Vagina (tissue), 2 donors: Measurements from ENCODE around the gene SH3BP2.
A peak's percentile ranks its signal among the peaks of the same experiment; 100 is the strongest.

Source experiments
- CTCF ChIP-seq, 3 experiments: fragments of 450-650 bp in 2 of 3; fragments of 200-600 bp in 1 of 3; sonication (generic) in 1 of 3; IDR thresholded peaks; one replicate each; pipeline ENCODE4 v1.5.1; 2017 to 2019; ENCODE audit warnings: antibody characterized with exemption in 3 of 3, mild to moderate bottlenecking in 2 of 3, moderate library complexity in 2 of 3
- POLR2AphosphoS5 ChIP-seq, 2 donors: sonication (generic); formaldehyde crosslinking; IDR thresholded peaks; one replicate each; pipeline ENCODE4 v1.9.0; 2017; ENCODE audit warnings: antibody characterized with exemption in 2 of 2, mild to moderate bottlenecking in 2 of 2, low read depth in 1 of 2; ENCODE audit not compliant: insufficient read depth in 1 of 2

GRCh38 chr4:2803624-2804448, 11.0 kb downstream of the SH3BP2 start:
- TF ChIP-seq CTCF (IDR thresholded peaks at IDR 0.05) (no peak), POLR2AphosphoS5 (IDR thresholded peaks at IDR 0.05; ENCODE audit: insufficient read depth in 1 of 2, low read depth in 1 of 2) (peak; percentile 48 to 63)
